HG02610 (cell line): ENCODE measurements around the gene SCARB2.
A peak's percentile ranks its signal among the peaks of the same experiment; 100 is the strongest.
"Not testable (repeated sequence)": the region's sequence is repeated elsewhere in the genome, so short reads cannot be mapped to it uniquely, and the experiment has no call there.

Source experiments
- ATAC-seq: cut with Tn5 transposase; IDR thresholded peaks from one replicate; pipeline ENCODE4 v1.9.1; 2021; ENCODE audit warnings: mild to moderate bottlenecking, moderate library complexity; ENCODE audit not compliant: unreplicated experiment

Gene SCARB2

DNA sequence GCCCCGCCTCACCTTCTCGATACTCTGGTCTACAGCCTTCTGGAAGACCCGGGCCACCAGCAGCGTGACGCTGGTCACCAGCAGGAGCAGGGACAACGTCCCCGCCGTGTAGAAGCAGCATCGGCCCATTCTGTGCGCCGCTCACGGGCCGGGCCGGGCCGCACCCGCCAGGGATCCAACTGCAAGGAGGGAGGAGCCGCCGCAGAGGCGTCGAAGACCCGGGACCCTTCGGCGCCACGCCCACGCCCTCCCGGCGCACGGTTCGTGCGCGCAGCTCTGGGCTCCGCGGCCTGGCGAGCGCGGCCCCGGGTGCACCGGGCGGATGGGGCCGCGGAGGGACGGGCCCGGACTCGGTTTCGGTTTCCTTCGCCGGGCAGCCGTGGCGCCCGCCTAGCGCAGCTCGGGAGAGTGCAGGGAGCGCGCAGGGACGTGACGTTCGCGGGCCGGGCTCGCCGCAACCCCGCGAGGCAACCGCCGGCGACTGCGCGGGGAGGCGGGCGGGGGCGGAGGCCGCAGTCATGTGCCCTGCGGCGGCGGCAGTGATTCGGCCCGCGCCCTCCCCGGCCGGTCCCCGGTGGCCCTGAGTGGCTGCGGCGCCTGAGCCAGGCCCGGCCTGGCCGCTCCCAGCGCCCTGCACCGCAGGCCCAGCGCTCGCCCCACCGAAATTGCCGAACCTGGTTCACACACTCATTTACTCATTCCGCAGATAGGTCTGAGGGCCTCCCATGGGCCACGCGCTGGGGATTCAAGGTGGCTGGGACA lies at the start of gene SCARB2:
TSS of gene SCARB2 (minus strand) at position 410 of the 762 bp plus-strand sequence. CDS start at position 129, 281 bp downstream.
- ATAC-seq = peak; percentile 65

- ATAC-seq = no peak
Measured at GRCh38 chr4:76260571-76260970, 46.9 kb upstream of the SCARB2 start.

GRCh38 chr4:76257824-76258223 lies 44.2 kb upstream of the SCARB2 start:
- no peak for ATAC-seq

- no peak for ATAC-seq
Measured at GRCh38 chr4:76256968-76257367, 43.3 kb upstream of the SCARB2 start.

GRCh38 chr4:76256032-76256431 lies 42.4 kb upstream of the SCARB2 start:
- ATAC-seq = no peak

GRCh38 chr4:76253511-76253910 lies 39.9 kb upstream of the SCARB2 start:
- ATAC-seq = no peak

GRCh38 chr4:76252271-76252653 lies 38.6 kb upstream of the SCARB2 start:
- ATAC-seq = no peak

- ATAC-seq = peak; percentile 48
Measured at GRCh38 chr4:76251441-76252270, 38.0 kb upstream of the SCARB2 start, which contains the start of gene FAM47E. TSS of gene FAM47E (plus strand) at chr4:76251721. CDS start at chr4:76251747, 26 bp downstream.

- ATAC-seq = no peak
Measured at GRCh38 chr4:76250962-76251361, 37.3 kb upstream of the SCARB2 start.

GRCh38 chr4:76246852-76247251 lies 33.2 kb upstream of the SCARB2 start:
- no peak for ATAC-seq

DNA sequence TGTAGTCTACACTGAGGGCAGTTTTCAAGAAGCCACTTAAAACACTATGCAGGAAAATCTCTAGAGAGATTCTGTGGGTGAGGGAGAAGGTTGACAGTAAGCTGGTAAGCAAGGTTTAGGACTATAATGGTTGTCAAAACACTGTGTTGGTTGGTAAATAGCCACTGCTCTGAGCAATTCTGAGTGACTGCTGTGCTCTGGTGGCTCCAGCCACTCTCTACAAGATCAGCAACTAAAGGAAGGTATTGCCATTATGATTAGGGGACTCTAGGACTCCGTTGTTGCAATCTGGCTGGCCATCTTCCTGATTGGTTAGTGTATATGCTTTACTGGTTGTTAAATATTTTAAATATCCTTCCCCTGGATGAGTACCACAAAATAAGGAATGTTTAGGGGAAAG lies 32.4 kb upstream of the SCARB2 start:
- no peak for ATAC-seq

- not testable (repeated sequence) for ATAC-seq
Measured at GRCh38 chr4:76243877-76244276, 30.3 kb upstream of the SCARB2 start.

GRCh38 chr4:76240236-76240635 lies 26.6 kb upstream of the SCARB2 start:
- ATAC-seq = no peak

- ATAC-seq = no peak
Measured at GRCh38 chr4:76238701-76239100, 25.1 kb upstream of the SCARB2 start.

DNA sequence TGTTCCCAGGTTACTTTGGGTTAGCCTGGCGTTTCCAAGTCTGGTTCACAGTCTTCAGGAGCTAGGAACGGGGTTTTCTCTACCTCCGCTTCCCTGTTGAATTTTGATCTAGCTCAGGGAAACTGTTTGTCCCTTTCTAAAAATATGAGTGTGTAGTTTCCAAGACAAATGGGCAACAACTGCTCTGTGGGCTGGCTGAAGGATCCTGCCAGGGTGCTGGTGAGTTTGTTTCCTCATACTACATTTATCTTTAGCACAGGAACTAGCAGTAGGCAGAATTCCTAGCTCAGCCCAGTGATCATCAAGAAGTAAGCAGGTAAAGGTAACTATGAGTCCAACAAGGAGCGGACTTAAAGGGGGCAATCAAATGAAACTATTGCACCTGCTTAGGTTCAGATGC lies 24.6 kb upstream of the SCARB2 start:
- ATAC-seq = no peak

- no peak for ATAC-seq
Measured at GRCh38 chr4:76235915-76236314, 22.3 kb upstream of the SCARB2 start.

GRCh38 chr4:76235407-76235806 lies 21.8 kb upstream of the SCARB2 start:
- ATAC-seq = no peak

DNA sequence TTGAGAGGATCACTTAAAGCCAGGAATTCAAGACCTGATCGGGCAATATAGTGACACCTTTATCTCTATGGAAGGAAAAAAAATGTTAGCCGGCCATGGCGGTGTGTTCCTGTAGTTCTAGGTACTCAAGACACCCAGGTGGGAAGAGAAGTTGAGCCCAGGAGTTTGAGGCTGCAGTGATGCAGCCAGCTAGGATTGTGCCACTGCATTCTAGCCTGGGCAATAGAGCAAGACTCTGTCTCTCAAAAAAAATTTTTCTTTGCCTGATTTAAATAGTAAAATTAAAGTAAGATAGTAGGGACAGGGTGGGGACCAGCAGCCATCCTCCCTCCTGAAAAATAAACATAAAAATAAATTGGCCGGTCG lies 21.0 kb upstream of the SCARB2 start:
- ATAC-seq = no peak

DNA sequence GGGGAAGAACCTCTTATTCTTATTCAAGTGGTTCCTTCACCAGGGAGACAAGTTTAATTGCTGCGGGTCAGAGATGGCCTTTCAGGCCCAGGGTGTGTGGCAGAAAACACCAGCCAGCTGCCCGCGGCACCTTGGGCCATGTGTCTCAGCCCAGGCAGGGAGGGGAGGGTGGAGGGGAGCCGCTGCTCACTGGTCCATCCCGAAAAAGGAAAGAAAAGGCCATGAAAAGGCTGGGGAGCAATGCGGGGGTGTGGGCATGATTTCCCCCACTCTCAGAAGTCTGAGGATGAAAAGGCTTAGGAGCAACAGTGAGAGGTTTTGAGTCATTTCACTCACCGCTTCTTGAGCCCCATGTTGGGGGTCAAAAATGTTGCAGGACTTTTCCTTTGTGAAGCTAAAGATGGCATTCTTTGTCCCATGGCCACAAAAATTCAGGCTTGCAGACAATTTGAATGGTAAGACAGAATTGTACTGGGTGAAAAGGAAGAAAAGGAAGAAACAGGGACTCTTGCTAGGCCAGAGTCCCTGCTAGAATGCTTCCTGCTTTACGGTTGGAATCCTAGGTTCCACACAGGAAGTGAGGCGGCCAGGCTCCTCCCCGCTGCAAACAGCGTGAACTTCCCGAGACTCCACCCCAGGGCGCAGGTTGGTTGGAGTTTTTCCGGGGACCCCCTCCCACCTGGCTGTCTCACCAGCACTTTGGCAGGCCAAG lies 20.5 kb upstream of the SCARB2 start:
- ATAC-seq = no peak

- ATAC-seq = no peak
Measured at GRCh38 chr4:76233529-76233928, 19.9 kb upstream of the SCARB2 start.

DNA sequence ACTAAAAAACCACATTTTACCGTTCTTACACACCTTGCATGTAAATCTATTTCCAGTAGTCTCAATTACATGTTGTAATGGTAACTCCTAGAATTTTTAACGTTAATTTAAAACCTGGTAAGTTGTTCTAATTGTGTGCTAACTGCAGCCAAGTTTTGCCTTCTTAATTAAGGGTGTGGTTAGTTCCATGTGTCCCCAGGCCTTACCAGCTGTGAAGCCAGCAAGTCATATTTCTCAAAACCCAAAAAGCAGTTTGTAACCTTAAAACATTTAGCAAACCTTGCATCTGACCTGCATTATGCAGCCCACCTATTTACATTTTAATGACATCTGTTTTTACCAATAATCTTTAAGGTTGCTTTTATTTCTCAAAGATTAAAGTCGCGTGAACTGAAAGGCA lies 19.5 kb upstream of the SCARB2 start:
- ATAC-seq = no peak
